IMR-90 (cell line): ENCODE results near the gene KPTN. TPM values are rescaled to one million over a fixed set of nuclear protein-coding genes. Genes with fewer than 3 reads are reported as not detected.

Source experiments
- ATAC-seq: fragments of 200-7000 bp; cut with Tn5 transposase; 2 replicates; pipeline ENCODE4 v1.9.1; 2020; ENCODE audit warnings: low read depth, mild to moderate bottlenecking, moderate library complexity
- BruUV-seq: library from RNA; stranded (reverse); fragments of 400-500 nt; replicated peaks from 2 replicates; lab custom pipeline; 2021; lab: Mats Ljungman, UMichigan
- CTCF ChIA-PET: fragments of 300-600 bp; formaldehyde crosslinking; extraction: SDS; loops from one replicate; lab custom pipeline; 2021; ENCODE audit warnings: antibody characterized with exemption; lab: Yijun Ruan, JAX
- POLR2A ChIA-PET: fragments of 300-600 bp; sonication (Branson Sonifier 250); formaldehyde crosslinking; loops from one replicate; lab custom pipeline; 2022; ENCODE audit warnings: antibody characterized with exemption; ENCODE audit not compliant: unreplicated experiment; lab: Charles Lee
- DNase-seq: peaks from one replicate; pipeline ENCODE4 v3.0.0; 2013
- H2AFZ ChIP-seq: replicated peaks from 2 replicates; pipeline ENCODE3; 2013; ENCODE audit warnings: low read length, mild to moderate bottlenecking; ENCODE audit not compliant: poor library complexity
- H2AK5ac ChIP-seq: 2 replicates; pipeline ENCODE4 v1.6.1; 2013; ENCODE audit warnings: low read depth, low read length, inconsistent platforms
- H2AK9ac ChIP-seq: replicated peaks from 2 replicates; pipeline ENCODE3; 2013; ENCODE audit warnings: mild to moderate bottlenecking, low read depth, low read length, moderate library complexity; ENCODE audit not compliant: poor library complexity
- H2BK120ac ChIP-seq: 2 replicates; pipeline ENCODE4 v1.6.1; 2013; ENCODE audit warnings: low read depth, low read length, inconsistent platforms
- H2BK15ac ChIP-seq: 3 replicates; pipeline ENCODE4 v1.6.1; 2013; ENCODE audit warnings: low read depth, low read length, inconsistent platforms
- H2BK20ac ChIP-seq: 2 replicates; pipeline ENCODE4 v1.6.1; 2013; ENCODE audit warnings: low read depth, mild to moderate bottlenecking, inconsistent platforms, low read length, moderate library complexity
- H2BK5ac ChIP-seq: 2 replicates; pipeline ENCODE4 v1.6.1; 2013; ENCODE audit warnings: mild to moderate bottlenecking, low read depth, low read length, inconsistent platforms; ENCODE audit not compliant: poor library complexity, severe bottlenecking
- H3K14ac ChIP-seq: replicated peaks from 2 replicates; pipeline ENCODE4 v1.6.1; 2013; ENCODE audit warnings: low read depth, low read length, inconsistent platforms
- H3K18ac ChIP-seq: 2 replicates; pipeline ENCODE4 v1.6.1; 2013; ENCODE audit warnings: low read depth, low read length, control low read depth
- H3K23ac ChIP-seq: 2 replicates; pipeline ENCODE4 v1.6.1; 2013; ENCODE audit warnings: low read depth, low read length, inconsistent platforms
- H3K27ac ChIP-seq: 2 replicates; pipeline ENCODE4 v1.5.1; 2013; ENCODE audit warnings: mild to moderate bottlenecking, control low read depth, low read length; ENCODE audit not compliant: insufficient read depth
- H3K27me3 ChIP-seq: 2 replicates; pipeline ENCODE4 v1.6.1; 2013; ENCODE audit warnings: low read length; ENCODE audit not compliant: control insufficient read depth, insufficient read depth
- H3K36me3 ChIP-seq: 2 replicates; pipeline ENCODE4 v1.6.1; 2013; ENCODE audit warnings: low read length, mixed read lengths; ENCODE audit not compliant: control insufficient read depth, insufficient read depth
- H3K4ac ChIP-seq: 2 replicates; pipeline ENCODE4 v1.6.1; 2013; ENCODE audit warnings: low read depth, low read length, inconsistent platforms
- H3K4me1 ChIP-seq: 2 replicates; pipeline ENCODE4 v1.6.1; 2013; ENCODE audit warnings: low read length, mixed read lengths; ENCODE audit not compliant: control insufficient read depth, insufficient read depth
- H3K4me2 ChIP-seq: 2 replicates; pipeline ENCODE4 v1.6.1; 2013; ENCODE audit warnings: low read depth, mild to moderate bottlenecking, control low read depth, low read length, moderate library complexity
- H3K4me3 ChIP-seq: 2 replicates; pipeline ENCODE4 v1.5.1; 2013; ENCODE audit warnings: low read depth, mild to moderate bottlenecking, control low read depth, low read length, moderate library complexity; ENCODE audit not compliant: insufficient read depth
- H3K56ac ChIP-seq: 2 replicates; pipeline ENCODE4 v1.6.1; 2013; ENCODE audit warnings: low read length, inconsistent platforms; ENCODE audit not compliant: insufficient read depth; ENCODE audit errors: extremely low read depth
- H3K79me1 ChIP-seq, 2 experiments: 2 replicates each; pipeline ENCODE4 v1.6.1; 2013; ENCODE audit warnings: low read length in 2 of 2, inconsistent platforms in 1 of 2, low read depth in 1 of 2
- H3K9ac ChIP-seq: 2 replicates; pipeline ENCODE4 v1.6.1; 2013; ENCODE audit warnings: low read depth, low read length, control low read depth
- H3K9me1 ChIP-seq: 2 replicates; pipeline ENCODE4 v1.6.1; 2013; ENCODE audit warnings: low read length, inconsistent platforms; ENCODE audit not compliant: insufficient read depth
- H3K9me3 ChIP-seq: 2 replicates; pipeline ENCODE4 v1.6.1; 2013; ENCODE audit warnings: low read length; ENCODE audit not compliant: control insufficient read depth, insufficient read depth
- H4K20me1 ChIP-seq: 2 replicates; pipeline ENCODE4 v1.6.1; 2013; ENCODE audit warnings: low read length, inconsistent platforms; ENCODE audit not compliant: insufficient read depth
- H4K5ac ChIP-seq: 2 replicates; pipeline ENCODE4 v1.6.1; 2013; ENCODE audit warnings: mild to moderate bottlenecking, low read depth, low read length, control low read depth
- H4K8ac ChIP-seq, 2 experiments: 2 replicates each; pipeline ENCODE4 v1.6.1; 2013; ENCODE audit warnings: low read depth in 2 of 2, low read length in 2 of 2, control low read depth in 1 of 2, inconsistent platforms in 1 of 2
- H4K91ac ChIP-seq: 2 replicates; pipeline ENCODE4 v1.6.1; 2013; ENCODE audit warnings: low read depth, low read length, inconsistent platforms; ENCODE audit not compliant: insufficient read depth
- BHLHE40 ChIP-seq: fragments of 150-350 bp; IDR thresholded peaks from 2 replicates; pipeline ENCODE4 v1.6.1; 2016; ENCODE audit warnings: mild to moderate bottlenecking, low read depth, low read length
- CHD1 ChIP-seq: IDR thresholded peaks from 2 replicates; pipeline ENCODE4 v1.6.1; 2012; ENCODE audit warnings: low read depth, low read length, improper control_type of control experiment
- FOS ChIP-seq: fragments of 150-350 bp; IDR thresholded peaks from 2 replicates; pipeline ENCODE4 v1.6.1; 2016; ENCODE audit warnings: low read depth, low read length
- MAFK ChIP-seq: IDR thresholded peaks from 2 replicates; pipeline ENCODE4 v1.6.1; 2012; ENCODE audit warnings: low read depth, low read length, improper control_type of control experiment
- MAZ ChIP-seq: IDR thresholded peaks from 2 replicates; pipeline ENCODE4 v1.6.1; 2012; ENCODE audit warnings: low read depth, mild to moderate bottlenecking, low read length, improper control_type of control experiment, moderate library complexity, borderline replicate concordance
- MXI1 ChIP-seq: IDR thresholded peaks from 2 replicates; pipeline ENCODE4 v1.6.1; 2012; ENCODE audit warnings: low read depth, mild to moderate bottlenecking, low read length, moderate library complexity, borderline replicate concordance
- RCOR1 ChIP-seq: IDR thresholded peaks from 2 replicates; pipeline ENCODE4 v1.6.1; 2012; ENCODE audit warnings: mild to moderate bottlenecking, low read length, improper control_type of control experiment; ENCODE audit not compliant: insufficient replicate concordance
- WGBS, 2 experiments: methylation state at CpG; one replicate each; pipeline versions ENCODE4 v1.1.5 to v1.1.7; 2013; ENCODE audit warnings: missing lambda C conversion rate in 2 of 2; ENCODE audit not compliant: insufficient read length in 1 of 2; ENCODE audit errors: extremely low coverage in 2 of 2; 5-methylcytosine and 5-hydroxymethylcytosine counted together
- dilution Hi-C: fragments of 300-500 bp; cut with HindIII; formaldehyde crosslinking; loops from one replicate; pipeline ENCODE4 v1.14.3; 2018; ENCODE audit warnings: low sequenced_read_pairs; ENCODE audit not compliant: unreplicated experiment
- in situ Hi-C: fragments of 300-500 bp; cut with MboI; formaldehyde crosslinking; loops from 3 replicates; pipeline ENCODE4 v1.14.3; 2019; ENCODE audit warnings: low sequenced_read_pairs, inconsistent platforms, mixed read lengths
- intact Hi-C: fragments of 100-400 bp; cut with micrococcal nuclease; formaldehyde crosslinking; loops from 2 replicates; pipeline ENCODE4 v1.10.0; 2022
- polyA plus RNA-seq, 3 experiments: library from polyadenylated mRNA; depleted of rRNA; stranded (reverse); fragments of >200 nt; gene quantifications; 2 replicates each; pipeline ENCODE4 v1.2.3, GENCODE V29; 2012; ENCODE audit warnings: low replicate concordance in 1 of 3
- total RNA-seq: library from RNA; depleted of rRNA; stranded (reverse); fragments of >200 nt; gene quantifications from 2 replicates; pipeline ENCODE4 v1.2.3, GENCODE V29; 2012
- TF ChIP-seq, protein P1 (sequence below): fragments of 150-350 bp; IDR thresholded peaks from 2 replicates; pipeline ENCODE4 v1.6.1; 2017; ENCODE audit warnings: mild to moderate bottlenecking, antibody characterized with exemption, low read length, low read depth
- TF ChIP-seq, protein P2 (sequence below): fragments of 150-350 bp; IDR thresholded peaks from 2 replicates; pipeline ENCODE4 v1.6.1; 2016; ENCODE audit warnings: low read depth, mild to moderate bottlenecking, low read length, moderate library complexity, borderline replicate concordance
- TF ChIP-seq, protein P3 (sequence below): conservative IDR thresholded peaks from 2 replicates; pipeline ENCODE4 v1.5.1; 2012; ENCODE audit warnings: mild to moderate bottlenecking, low read depth, low read length, improper control_type of control experiment

The KPTN gene
- total and polyA plus RNA-seq, 2 of the 4 experiments (the other 2 are of a cell fraction), result 4.1 to 15.4 TPM

DNA sequence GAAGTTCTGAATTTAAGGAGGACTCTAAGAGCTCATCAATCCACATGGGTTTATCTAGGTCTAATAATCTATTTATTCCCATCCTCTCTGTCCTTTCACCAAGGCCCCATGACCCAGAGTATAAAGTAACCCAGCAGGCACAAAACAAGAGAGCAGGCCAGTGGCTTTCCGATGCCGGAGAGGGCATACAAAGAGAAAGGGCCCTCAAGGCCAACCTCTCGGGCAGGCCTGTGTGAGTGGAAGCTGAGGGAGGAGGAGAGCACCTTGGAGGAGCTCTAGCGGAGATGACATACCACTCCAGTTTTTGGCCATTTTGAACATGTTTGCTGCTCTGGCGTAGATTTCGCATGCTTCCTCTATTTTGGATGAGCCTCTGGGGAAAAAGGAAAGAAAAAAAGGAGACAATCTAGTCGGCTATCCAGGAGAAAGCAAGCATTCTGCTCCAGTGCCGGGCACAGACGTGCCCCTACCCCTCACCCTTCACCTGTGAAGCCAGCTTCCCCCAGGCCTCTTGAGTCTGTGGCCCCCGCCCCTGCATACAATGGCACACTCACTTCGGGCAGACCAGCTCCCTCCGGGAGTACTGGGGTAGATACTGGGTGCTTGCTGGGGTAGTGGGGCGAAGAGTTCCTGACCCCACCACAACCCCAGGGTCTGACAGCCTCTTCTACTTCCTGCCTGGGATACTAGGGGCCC lies 19.3 kb upstream of the KPTN start:
- in situ Hi-C loops, result no loop called here
- Histone ChIP-seq H4K8ac (no peak overlapping the region), H2BK120ac (no peak overlapping the region), H4K20me1 (peaks cover 44% of the 10 kb centered on the region), H3K27ac (no peak overlapping the region), H3K4me3 (no peak overlapping the region), H2AK5ac (no peak overlapping the region), H3K14ac (no peak overlapping the region), H3K4ac (no peak overlapping the region), H4K5ac (no peak overlapping the region), H3K18ac (no peak overlapping the region), H3K9me1 (0 out of 2 replicates have a peak, but pooled peaks cover 3% of the 10 kb centered on the region), H3K4me1 (no peaks in the 10 kb centered on the region), H2AFZ (no peak overlapping the region), H2AK9ac (no peak overlapping the region), H3K4me2 (no peak overlapping the region), H4K91ac (no peak overlapping the region), H3K36me3 (peaks cover 41% of the 10 kb centered on the region), H3K9ac (no peak overlapping the region), H3K23ac (no peak overlapping the region), H3K9me3 (no peaks in the 10 kb centered on the region), H2BK15ac (no peak overlapping the region), H3K27me3 (no peaks in the 10 kb centered on the region), H3K56ac (no peak overlapping the region), H2BK5ac (no peak overlapping the region), H2BK20ac (no peak overlapping the region), H3K79me1 (peaks cover 14 to 80% of the 10 kb centered on the region in 2 experiments)
- TF ChIP-seq MAFK (no peak), FOS (no peak), RCOR1 (no peak), CHD1 (no peak), BHLHE40 (no peak), MXI1 (no peak), MAZ (no peak)
- TF ChIP-seq, protein P1, sequence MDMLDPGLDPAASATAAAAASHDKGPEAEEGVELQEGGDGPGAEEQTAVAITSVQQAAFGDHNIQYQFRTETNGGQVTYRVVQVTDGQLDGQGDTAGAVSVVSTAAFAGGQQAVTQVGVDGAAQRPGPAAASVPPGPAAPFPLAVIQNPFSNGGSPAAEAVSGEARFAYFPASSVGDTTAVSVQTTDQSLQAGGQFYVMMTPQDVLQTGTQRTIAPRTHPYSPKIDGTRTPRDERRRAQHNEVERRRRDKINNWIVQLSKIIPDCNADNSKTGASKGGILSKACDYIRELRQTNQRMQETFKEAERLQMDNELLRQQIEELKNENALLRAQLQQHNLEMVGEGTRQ, result no peak
- TF ChIP-seq, protein P2, sequence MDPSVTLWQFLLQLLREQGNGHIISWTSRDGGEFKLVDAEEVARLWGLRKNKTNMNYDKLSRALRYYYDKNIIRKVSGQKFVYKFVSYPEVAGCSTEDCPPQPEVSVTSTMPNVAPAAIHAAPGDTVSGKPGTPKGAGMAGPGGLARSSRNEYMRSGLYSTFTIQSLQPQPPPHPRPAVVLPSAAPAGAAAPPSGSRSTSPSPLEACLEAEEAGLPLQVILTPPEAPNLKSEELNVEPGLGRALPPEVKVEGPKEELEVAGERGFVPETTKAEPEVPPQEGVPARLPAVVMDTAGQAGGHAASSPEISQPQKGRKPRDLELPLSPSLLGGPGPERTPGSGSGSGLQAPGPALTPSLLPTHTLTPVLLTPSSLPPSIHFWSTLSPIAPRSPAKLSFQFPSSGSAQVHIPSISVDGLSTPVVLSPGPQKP, result no peak
- TF ChIP-seq, protein P3, sequence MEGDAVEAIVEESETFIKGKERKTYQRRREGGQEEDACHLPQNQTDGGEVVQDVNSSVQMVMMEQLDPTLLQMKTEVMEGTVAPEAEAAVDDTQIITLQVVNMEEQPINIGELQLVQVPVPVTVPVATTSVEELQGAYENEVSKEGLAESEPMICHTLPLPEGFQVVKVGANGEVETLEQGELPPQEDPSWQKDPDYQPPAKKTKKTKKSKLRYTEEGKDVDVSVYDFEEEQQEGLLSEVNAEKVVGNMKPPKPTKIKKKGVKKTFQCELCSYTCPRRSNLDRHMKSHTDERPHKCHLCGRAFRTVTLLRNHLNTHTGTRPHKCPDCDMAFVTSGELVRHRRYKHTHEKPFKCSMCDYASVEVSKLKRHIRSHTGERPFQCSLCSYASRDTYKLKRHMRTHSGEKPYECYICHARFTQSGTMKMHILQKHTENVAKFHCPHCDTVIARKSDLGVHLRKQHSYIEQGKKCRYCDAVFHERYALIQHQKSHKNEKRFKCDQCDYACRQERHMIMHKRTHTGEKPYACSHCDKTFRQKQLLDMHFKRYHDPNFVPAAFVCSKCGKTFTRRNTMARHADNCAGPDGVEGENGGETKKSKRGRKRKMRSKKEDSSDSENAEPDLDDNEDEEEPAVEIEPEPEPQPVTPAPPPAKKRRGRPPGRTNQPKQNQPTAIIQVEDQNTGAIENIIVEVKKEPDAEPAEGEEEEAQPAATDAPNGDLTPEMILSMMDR, result no peak
- intact Hi-C loops, result no loop called here
- ChIA-PET CTCF (no interaction called here), POLR2A (no interaction called here)
- dilution Hi-C loops, result no loop called here
- no CpG with 5 or more reads among the region's 13 CpGs for WGBS, 2 experiments
- ATAC-seq, result no peak
- DNase-seq, result no peak
- no TSS peak for BruUV-seq
